Tongue (tissue), 2 donors: Measurements from ENCODE around the gene THSD4. TPM values are rescaled to one million over a fixed set of nuclear protein-coding genes. Genes with fewer than 3 reads are reported as not detected.
"Not testable (repeated sequence)": the region's sequence is repeated elsewhere in the genome, so short reads cannot be mapped to it uniquely, and the experiment has no call there.

Experiments
- DNase-seq: peaks from one replicate; pipeline ENCODE4 v3.0.0-alpha.2; 2015
- total RNA-seq: library from RNA; depleted of rRNA; stranded (reverse); fragments of >200 nt; gene quantifications from one replicate; pipeline ENCODE4 v1.2.3, GENCODE V29; 2014

THSD4 gene
- total RNA-seq, 1 donor from 2014 or later, result 43.2 TPM

GRCh38 chr15:71124937-71125790 is 9.9 kb downstream of the THSD4 start:
- DNase-seq, result peak; percentile 72

- DNase-seq, result no peak
Measured at GRCh38 chr15:71125831-71126450, 10.7 kb downstream of the THSD4 start.

DNA sequence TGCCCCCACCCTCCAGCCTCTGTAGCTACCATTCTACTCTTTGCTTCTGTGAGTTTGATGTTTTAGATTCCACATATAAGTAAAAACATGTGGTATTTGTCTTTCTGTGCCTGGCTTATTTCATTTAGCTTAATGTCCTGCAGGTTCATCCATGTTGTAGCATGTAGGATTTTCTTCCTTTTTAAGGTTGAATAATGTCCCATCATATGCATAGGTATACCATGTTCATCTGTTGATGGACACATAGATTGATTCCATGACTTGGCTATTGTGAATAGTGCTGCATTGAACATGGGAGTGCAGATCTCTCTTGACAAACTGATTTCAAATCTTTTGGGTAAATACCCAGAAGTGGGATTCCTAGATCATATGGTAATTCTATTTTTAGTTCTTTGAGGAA is 11.8 kb downstream of the THSD4 start:
- no peak for DNase-seq

DNA sequence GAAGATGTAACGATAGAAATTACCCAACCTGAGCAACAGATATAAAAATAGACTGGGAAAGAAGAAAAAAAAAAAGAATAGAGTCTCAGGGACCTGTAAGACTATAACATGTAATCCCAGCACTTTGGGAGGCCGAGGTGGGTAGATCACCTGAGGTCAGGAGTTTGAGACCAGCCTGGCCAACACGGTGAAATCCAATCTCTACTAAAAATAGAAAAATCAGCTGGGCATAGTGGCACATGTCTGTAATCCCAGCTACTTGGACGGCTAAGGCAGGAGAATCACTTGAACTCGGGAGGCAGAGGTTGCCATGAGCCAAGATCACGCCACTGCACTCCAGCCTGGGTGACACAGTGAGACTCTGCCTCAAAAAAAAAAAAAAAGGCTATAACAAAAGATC is 12.9 kb downstream of the THSD4 start:
- DNase-seq, result not testable (repeated sequence)

- DNase-seq, result no peak
Measured at GRCh38 chr15:71128939-71129562, 13.8 kb downstream of the THSD4 start.

DNA sequence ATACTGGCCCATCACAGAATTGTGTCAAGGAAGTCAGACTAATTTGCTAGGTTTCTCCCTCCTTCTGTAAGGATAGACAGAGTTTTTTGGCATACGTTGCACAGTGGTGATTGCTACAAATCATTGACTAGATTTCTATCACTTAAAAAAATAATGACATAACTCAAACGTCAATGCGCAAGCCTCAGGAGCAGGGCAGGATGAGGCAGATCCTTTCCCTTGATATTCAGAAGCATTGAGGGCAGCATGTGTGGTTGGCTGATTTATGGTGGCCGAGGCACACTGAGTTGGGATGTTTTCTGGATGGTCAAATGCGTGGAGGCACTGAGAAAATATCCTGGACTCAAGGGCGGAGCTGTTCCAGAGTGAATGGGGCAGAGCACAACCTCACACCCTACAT is 14.4 kb downstream of the THSD4 start:
- no peak for DNase-seq

GRCh38 chr15:71131601-71132362 is 16.5 kb downstream of the THSD4 start:
- DNase-seq, result no peak

GRCh38 chr15:71133747-71134472 is 18.6 kb downstream of the THSD4 start:
- DNase-seq, result no peak

DNA sequence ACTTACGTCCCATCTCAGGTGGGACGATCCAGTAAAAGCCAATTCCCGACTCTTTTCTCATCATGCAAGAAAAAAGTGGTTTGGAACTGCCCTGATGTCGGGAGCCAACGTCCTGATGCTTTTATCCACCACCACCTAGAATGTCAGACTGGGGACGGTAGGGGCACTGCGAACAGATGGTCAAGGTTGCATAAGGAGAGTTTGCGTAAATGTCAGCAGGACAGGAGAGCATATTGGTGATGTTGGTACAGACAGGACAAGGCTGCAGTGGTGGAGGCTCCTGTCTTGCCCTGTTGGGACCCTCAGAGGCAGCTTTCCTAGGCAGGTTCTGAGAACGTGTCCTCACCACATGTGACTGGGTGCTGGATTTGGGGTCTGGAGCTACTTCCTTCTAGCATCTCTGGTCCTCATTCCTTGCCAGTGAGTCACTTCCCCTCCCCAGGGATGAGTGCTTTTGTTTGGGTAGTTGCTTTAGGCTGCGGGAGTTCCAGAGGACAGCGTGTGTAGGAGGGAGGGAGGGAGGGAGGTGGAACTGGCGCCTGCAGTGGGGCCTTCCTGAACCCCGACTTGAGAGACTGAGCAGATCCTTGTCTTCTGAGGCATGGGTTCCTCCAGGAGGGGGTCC is 21.0 kb downstream of the THSD4 start:
- no peak for DNase-seq

GRCh38 chr15:71136793-71137518 is 21.7 kb downstream of the THSD4 start:
- DNase-seq, result no peak

- no peak for DNase-seq
Measured at GRCh38 chr15:71138473-71138872, 23.2 kb downstream of the THSD4 start.

GRCh38 chr15:71139241-71139640 is 24.0 kb downstream of the THSD4 start:
- no peak for DNase-seq

- no peak for DNase-seq
Measured at GRCh38 chr15:71141572-71141971, 26.3 kb downstream of the THSD4 start.

DNA sequence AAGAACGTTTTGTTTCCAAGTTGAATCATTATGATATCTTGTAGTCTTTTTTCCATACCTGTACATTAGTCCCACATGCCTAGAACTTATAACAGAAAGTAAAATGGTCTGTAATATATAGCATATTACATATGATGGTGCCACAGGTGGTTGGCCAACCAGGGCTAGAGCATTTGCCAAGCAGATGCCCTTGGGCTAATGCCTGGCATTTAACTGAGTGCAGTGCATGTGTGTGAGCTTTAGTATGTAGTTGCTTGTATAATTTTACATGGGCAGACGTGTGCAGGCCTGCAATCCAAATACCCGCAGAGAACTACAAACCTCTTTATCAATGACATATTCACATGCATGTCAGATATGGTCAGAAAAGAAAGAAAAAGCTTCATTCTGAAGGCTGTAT is 27.5 kb downstream of the THSD4 start:
- DNase-seq, result no peak

- peak; percentile 70 for DNase-seq
Measured at GRCh38 chr15:71143373-71144310, 28.4 kb downstream of the THSD4 start.

- no peak for DNase-seq
Measured at GRCh38 chr15:71145648-71146047, 30.4 kb downstream of the THSD4 start.

DNA sequence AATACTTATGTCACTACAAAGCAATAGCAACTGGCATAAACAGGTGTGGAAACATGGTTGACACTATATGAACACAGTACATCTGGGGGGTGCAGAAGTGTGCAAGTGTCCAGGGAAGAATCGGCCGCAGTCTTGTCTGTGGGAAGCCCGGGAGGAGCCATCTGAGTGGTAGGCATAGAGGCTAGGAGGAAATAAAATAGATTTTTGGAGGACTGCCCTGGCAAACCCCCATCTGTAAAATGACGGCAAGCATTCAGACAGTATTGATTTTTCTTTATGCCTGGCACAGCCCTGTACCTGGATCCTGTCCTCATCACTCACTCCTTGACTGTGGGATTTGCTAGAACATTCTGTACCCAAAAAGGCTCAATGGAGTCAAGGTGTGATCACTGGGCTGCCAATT is 31.3 kb downstream of the THSD4 start:
- DNase-seq, result peak; percentile 50

- no peak for DNase-seq
Measured at GRCh38 chr15:71148048-71148447, 32.8 kb downstream of the THSD4 start.
